Rectal smooth muscle tissue (tissue), 1 donor: Measurements from ENCODE around the gene MMUT.
"Not testable (repeated sequence)": the region's sequence is repeated elsewhere in the genome, so short reads cannot be mapped to it uniquely, and the experiment has no call there.

Experiments
- H3K27ac ChIP-seq: one replicate; pipeline ENCODE4 v1.7.0; 2013; ENCODE audit warnings: low read depth, low read length, inconsistent platforms
- H3K27me3 ChIP-seq: one replicate; pipeline ENCODE4 v1.7.0; 2013; ENCODE audit warnings: low read length; ENCODE audit not compliant: control insufficient read depth, insufficient read depth
- H3K36me3 ChIP-seq: one replicate; pipeline ENCODE4 v1.7.0; 2013; ENCODE audit warnings: low read length; ENCODE audit not compliant: control insufficient read depth, insufficient read depth
- H3K4me1 ChIP-seq: one replicate; pipeline ENCODE4 v1.7.0; 2013; ENCODE audit warnings: low read length; ENCODE audit not compliant: control insufficient read depth, insufficient read depth
- H3K4me3 ChIP-seq: one replicate; pipeline ENCODE4 v1.7.0; 2013; ENCODE audit warnings: low read length
- H3K9ac ChIP-seq: one replicate; pipeline ENCODE4 v1.7.0; 2013; ENCODE audit warnings: low read length

MMUT gene

DNA sequence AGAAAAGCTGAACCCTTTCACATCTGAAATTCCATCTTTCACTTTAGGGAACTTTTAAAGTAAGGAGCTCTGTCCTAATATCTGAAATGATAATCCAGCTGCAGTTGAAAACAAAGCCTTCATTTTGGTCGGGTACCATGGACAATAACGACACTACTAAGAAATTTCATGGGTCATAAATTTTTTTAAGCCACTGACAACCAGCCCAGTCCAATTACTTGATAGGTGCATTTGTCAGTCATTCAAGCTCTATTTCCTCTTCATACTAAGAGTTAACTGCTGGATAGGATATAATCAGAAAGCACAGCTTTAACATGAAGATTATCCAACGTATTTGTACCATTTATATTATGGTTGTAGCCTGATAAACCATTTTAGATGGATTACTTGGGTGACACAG lies 52.5 kb downstream of the MMUT start:
- no peak overlapping the region for H3K9ac ChIP-seq
- no peaks in the 10 kb centered on the region for H3K36me3 ChIP-seq
- no peak overlapping the region for H3K4me3 ChIP-seq
- no peak overlapping the region for H3K27ac ChIP-seq
- H3K4me1 ChIP-seq = no peaks in the 10 kb centered on the region
- no peaks in the 10 kb centered on the region for H3K27me3 ChIP-seq

DNA sequence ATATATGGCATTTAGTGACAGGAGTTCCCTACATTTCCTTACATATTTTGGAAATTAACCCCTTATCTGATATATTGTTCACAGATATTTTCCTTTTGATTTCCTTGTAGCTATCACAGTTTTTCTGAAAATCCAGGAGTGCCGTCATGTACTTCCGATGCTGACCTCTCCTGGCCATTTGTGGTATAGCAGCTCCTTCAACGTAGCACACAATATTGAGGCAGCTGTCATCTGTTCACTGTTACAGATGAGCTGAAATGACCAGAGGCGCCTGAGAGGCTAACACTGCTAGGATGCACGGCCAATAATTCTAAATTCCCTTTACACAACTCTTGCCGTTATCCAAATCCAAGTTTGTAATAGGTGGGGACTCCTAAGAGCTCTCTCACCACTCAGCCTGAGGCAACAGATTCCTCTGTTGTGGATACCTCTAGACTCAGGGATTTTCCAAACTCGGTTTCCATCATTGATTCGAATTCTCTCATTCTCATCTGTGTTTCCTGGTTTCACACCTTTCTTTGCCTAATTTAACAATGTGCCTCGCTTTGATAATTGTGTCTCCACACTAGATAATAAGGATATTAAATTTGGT lies 53.0 kb downstream of the MMUT start:
- H3K36me3 ChIP-seq = no peaks in the 10 kb centered on the region
- H3K4me1 ChIP-seq = no peaks in the 10 kb centered on the region
- H3K27ac ChIP-seq = no peak overlapping the region
- H3K9ac ChIP-seq = no peak overlapping the region
- H3K4me3 ChIP-seq = no peak overlapping the region
- no peaks in the 10 kb centered on the region for H3K27me3 ChIP-seq

DNA sequence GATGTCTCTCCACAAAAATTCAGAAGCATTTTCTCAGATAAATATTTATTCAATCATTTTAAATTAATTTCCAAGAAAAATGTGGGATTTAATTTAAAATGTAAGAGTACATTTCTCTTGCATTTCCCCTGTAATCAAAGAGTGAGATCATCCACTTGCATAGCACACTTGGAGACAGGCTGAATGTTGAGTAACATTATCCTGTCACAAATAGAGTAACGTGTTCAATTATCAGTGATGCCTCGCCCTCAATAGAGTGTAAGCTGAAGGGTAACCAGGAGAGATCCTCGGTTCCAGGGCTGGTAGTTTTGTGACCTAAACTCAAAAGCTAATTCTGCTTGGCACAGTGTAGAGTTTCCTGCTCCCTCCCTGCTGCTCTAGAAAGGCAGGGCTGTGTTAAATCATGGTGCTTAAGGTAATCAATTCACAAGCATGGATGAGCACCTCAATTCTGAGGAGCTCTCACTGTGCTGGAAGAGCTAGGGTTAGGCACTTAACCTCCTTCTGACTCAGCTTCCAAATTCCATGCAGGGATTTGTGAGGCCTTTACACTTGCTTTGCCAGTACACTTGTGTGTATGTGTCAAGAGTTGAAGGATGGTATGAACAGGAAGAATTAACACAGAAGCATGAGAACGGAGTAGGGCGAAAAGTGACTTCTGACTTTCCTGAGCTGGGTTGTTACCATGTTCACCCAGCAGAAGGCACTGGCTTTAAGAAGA lies 56.6 kb downstream of the MMUT start:
- Histone ChIP-seq H3K36me3 (no peaks in the 10 kb centered on the region), H3K27ac (no peak overlapping the region), H3K9ac (no peak overlapping the region), H3K4me1 (no peaks in the 10 kb centered on the region), H3K27me3 (no peaks in the 10 kb centered on the region), H3K4me3 (no peak overlapping the region)

DNA sequence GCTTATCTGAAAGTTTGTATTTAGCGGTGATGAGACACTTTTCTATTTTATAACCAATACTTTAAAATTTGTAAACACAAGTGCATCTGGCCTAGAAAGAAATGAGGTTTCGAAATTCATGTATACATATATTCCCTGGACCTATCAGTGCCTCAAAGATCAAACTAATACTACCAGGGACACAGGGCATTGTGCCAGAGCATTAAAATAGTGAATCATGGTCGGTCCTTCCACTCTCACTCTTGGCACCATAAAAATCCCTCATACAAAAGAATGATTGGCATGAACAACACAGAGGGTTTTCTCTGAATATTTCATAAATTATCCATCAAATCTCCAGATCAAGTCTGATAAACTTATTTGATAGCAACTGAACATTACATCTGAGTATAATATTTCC lies 62.0 kb downstream of the MMUT start:
- Histone ChIP-seq H3K27me3 (no peaks in the 10 kb centered on the region), H3K36me3 (no peaks in the 10 kb centered on the region), H3K27ac (no peak overlapping the region), H3K4me1 (no peaks in the 10 kb centered on the region), H3K9ac (no peak overlapping the region), H3K4me3 (no peak overlapping the region)

DNA sequence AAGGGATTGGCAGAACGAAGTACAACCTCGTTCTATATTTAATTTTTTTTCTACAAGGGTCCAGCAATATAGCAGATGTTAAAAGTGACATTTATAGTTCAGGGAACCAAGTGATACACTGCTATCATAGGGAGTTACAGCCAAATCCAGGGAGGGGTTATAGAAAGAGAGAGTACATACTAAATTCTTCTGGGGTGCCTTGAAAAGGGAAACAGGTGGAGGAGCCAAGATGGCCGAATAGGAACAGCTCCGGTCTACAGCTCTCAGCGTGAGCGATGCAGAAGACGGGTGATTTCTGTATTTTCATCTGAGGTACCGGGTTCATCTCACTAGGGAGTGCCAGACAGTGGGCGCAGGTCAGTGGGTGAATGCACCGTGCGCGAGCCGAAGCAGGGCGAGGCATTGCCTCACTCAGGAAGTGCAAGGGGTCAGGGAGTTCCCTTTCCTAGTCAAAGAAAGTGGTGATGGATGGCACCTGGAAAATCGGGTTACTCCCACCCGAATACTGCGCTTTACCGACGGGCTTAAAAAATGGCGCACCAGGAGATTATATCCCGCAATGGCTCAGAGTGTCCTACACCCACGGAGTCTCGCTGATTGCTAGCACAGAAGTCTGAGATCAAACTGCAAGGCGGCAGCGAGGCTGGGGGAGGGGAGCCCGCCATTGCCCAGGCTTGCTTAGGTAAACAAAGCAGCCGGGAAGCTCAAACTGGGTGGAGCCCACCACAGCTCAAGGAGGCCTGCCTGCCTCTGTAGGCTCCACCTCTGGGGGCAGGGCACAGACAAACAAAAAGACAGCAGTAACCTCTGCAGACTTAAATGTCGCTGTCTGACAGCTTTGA lies 76.2 kb downstream of the MMUT start:
- H3K27ac ChIP-seq, H3K9ac ChIP-seq, H3K4me3 ChIP-seq, H3K27me3 ChIP-seq, H3K36me3 ChIP-seq, H3K4me1 ChIP-seq: not testable (repeated sequence)

DNA sequence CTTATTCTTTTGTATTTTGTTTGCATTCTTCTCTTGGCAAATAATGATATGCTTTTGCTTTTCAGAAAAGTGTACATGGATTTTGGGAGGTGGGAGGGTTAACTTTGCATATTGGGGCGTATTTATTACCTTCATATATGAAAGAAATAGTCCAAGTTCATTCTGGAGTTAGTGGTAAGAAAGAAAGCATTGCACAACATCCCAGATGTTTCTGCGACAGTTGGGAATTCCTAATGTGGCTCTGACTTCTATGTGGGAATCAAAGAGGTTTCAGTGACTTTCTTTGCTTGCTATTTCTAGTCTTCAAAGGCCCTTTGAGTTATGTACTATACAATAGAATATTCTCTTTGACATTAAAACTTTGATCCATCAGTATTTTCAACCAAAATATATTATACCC lies 78.1 kb downstream of the MMUT start:
- H3K36me3 ChIP-seq = no peaks in the 10 kb centered on the region
- no peaks in the 10 kb centered on the region for H3K4me1 ChIP-seq
- no peak overlapping the region for H3K9ac ChIP-seq
- no peaks in the 10 kb centered on the region for H3K27me3 ChIP-seq
- H3K4me3 ChIP-seq = no peak overlapping the region
- H3K27ac ChIP-seq = no peak overlapping the region
